ENCODE results near the gene SP140. TPM values are rescaled to one million over a fixed set of nuclear protein-coding genes. Genes with fewer than 3 reads are reported as not detected.
"Not testable (repeated sequence)": the region's sequence is repeated elsewhere in the genome, so short reads cannot be mapped to it uniquely, and the experiment has no call there.

SP140 gene
- total RNA-seq, 1 donor from 2014 or later: not detected

DNA sequence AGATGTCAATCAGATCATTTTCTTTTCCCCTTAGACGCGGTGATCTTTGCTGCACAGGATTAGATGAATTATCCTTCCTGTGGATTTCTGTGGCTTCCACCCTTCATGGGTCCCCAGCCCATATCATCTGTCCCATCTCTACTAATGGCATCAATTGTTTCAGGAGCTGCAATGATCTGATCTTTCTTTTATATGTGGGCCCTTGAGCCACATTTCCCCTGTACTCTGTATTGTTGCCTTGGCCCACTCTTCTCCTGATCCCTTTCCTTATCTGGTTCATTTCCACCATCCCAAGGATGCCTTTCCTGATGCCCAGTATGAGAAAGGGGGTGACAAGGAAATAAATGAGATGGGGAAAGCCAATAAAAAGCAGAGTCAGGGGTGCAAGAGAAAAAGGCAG lies 24.7 kb downstream of the SP140 start:
- H3K27me3 Mint-ChIP-seq (ENCODE audit: unreplicated experiment): peaks cover under 1% of the 10 kb centered on the region
- no peaks in the 10 kb centered on the region for H3K4me1 Mint-ChIP-seq (ENCODE audit: low read depth, unreplicated experiment)
- no peak overlapping the region for H3K27ac Mint-ChIP-seq (ENCODE audit: unreplicated experiment)
- no peak for DNase-seq
- TF ChIP-seq, protein P1, sequence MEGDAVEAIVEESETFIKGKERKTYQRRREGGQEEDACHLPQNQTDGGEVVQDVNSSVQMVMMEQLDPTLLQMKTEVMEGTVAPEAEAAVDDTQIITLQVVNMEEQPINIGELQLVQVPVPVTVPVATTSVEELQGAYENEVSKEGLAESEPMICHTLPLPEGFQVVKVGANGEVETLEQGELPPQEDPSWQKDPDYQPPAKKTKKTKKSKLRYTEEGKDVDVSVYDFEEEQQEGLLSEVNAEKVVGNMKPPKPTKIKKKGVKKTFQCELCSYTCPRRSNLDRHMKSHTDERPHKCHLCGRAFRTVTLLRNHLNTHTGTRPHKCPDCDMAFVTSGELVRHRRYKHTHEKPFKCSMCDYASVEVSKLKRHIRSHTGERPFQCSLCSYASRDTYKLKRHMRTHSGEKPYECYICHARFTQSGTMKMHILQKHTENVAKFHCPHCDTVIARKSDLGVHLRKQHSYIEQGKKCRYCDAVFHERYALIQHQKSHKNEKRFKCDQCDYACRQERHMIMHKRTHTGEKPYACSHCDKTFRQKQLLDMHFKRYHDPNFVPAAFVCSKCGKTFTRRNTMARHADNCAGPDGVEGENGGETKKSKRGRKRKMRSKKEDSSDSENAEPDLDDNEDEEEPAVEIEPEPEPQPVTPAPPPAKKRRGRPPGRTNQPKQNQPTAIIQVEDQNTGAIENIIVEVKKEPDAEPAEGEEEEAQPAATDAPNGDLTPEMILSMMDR (IDR thresholded peaks at IDR 0.05; ENCODE audit: partially characterized antibody, unreplicated experiment): no peak
- H3K36me3 Mint-ChIP-seq (ENCODE audit: unreplicated experiment): no peaks in the 10 kb centered on the region
- no peak overlapping the region for H3K4me3 Mint-ChIP-seq (ENCODE audit: unreplicated experiment)
- no peaks in the 10 kb centered on the region for H3K9me3 Mint-ChIP-seq (ENCODE audit: unreplicated experiment)

DNA sequence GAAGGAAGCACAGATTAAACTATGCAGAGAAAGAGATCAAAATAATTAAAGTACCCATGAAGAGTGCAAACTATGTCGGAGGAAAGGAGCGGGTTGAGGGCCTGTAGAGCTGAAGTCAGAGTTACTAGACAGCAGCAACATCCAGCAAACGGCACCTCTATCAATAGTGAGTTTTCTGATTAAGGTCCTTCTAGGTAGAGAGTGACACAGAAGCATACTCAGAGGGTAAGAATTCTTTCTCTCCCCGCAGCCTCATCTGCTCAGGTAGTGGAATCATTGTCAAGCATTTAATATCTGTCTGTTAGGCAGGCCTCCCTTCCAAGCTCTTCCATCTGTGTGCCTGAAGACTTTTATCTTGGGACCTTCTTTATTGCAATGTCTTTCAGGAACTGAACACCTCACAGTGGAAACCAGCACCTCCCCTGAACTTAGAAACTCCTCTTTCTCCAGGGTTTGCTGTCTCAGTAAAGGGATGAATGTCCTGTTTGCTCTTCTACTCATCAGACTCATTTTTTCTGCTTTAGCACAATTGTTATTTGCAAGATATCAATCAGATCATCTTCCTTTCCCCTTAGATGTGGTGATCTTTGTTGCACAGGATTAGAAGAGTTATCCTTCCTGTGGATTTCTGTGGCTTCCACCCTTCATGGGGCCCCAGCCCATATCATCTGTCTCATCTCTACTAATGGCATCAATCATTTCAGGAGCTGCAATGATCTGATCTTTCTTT lies 28.8 kb downstream of the SP140 start:
- no peak for DNase-seq
- Mint-ChIP-seq H3K4me1 (ENCODE audit: low read depth, unreplicated experiment) (no peaks in the 10 kb centered on the region), H3K36me3 (ENCODE audit: unreplicated experiment) (no peaks in the 10 kb centered on the region), H3K9me3 (ENCODE audit: unreplicated experiment) (no peaks in the 10 kb centered on the region), H3K4me3 (ENCODE audit: unreplicated experiment) (no peak overlapping the region), H3K27me3 (ENCODE audit: unreplicated experiment) (peaks cover 1% of the 10 kb centered on the region), H3K27ac (ENCODE audit: unreplicated experiment) (no peak overlapping the region)
- TF ChIP-seq, protein P1 (IDR thresholded peaks at IDR 0.05; ENCODE audit: partially characterized antibody, unreplicated experiment): no peak

DNA sequence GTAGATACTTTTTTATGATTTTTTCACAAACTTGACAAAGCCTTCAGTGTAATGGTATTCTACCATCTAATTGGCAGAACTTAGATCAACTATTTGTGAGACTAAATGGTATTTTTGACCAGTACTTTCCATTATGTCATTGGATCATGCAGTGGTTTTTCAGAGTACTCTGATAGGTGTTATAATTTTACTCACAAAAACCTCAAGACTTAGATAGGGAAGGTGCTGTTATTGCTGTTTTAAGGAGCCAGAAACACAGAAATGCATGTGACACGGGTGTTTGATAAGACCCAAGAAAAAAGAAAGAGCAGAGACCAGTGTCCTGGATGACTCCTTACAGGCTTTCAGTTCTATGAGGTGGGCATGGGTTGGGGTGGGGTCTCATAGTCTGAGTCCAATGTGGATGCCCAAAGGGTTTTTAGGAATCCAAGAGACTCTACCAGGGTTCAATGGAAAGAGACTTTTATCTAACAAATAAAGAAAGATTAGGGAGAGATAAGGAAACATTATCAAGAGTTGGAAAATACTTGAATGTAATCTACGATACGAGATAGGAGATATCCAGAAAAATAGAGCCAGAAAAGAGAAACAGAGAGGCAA lies 31.3 kb downstream of the SP140 start:
- Mint-ChIP-seq H3K4me1 (ENCODE audit: low read depth, unreplicated experiment) (no peaks in the 10 kb centered on the region), H3K27ac (ENCODE audit: unreplicated experiment) (no peak overlapping the region), H3K27me3 (ENCODE audit: unreplicated experiment) (peaks cover 1% of the 10 kb centered on the region), H3K9me3 (ENCODE audit: unreplicated experiment) (peaks cover 2% of the 10 kb centered on the region), H3K4me3 (ENCODE audit: unreplicated experiment) (no peak overlapping the region), H3K36me3 (ENCODE audit: unreplicated experiment) (no peaks in the 10 kb centered on the region)
- no peak for DNase-seq
- TF ChIP-seq, protein P1 (IDR thresholded peaks at IDR 0.05; ENCODE audit: partially characterized antibody, unreplicated experiment): no peak

DNA sequence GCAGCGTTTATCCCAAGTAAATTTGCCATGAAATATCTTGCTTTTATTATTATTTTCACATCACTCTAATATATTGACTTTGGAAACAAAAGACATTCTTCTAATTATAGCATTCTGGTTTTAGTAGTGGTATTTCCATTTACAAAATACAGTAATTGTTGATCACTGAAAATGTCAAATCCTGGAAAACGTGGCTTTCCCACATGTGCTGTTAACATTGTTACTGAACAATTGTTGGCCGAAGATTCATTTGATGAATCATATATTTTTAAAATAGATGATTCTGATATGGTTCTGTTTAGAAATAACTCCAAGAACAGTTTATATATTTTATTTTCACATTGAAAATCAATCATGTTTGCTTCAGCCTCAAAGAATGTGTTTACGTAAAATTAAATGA lies 32.9 kb downstream of the SP140 start:
- TF ChIP-seq, protein P1 (IDR thresholded peaks at IDR 0.05; ENCODE audit: partially characterized antibody, unreplicated experiment): no peak
- peaks cover 1% of the 10 kb centered on the region for H3K27me3 Mint-ChIP-seq (ENCODE audit: unreplicated experiment)
- no peak overlapping the region for H3K4me3 Mint-ChIP-seq (ENCODE audit: unreplicated experiment)
- no peaks in the 10 kb centered on the region for H3K4me1 Mint-ChIP-seq (ENCODE audit: low read depth, unreplicated experiment)
- H3K27ac Mint-ChIP-seq (ENCODE audit: unreplicated experiment): no peak overlapping the region
- no peak for DNase-seq
- peaks cover 2% of the 10 kb centered on the region for H3K9me3 Mint-ChIP-seq (ENCODE audit: unreplicated experiment)
- H3K36me3 Mint-ChIP-seq (ENCODE audit: unreplicated experiment): no peaks in the 10 kb centered on the region

DNA sequence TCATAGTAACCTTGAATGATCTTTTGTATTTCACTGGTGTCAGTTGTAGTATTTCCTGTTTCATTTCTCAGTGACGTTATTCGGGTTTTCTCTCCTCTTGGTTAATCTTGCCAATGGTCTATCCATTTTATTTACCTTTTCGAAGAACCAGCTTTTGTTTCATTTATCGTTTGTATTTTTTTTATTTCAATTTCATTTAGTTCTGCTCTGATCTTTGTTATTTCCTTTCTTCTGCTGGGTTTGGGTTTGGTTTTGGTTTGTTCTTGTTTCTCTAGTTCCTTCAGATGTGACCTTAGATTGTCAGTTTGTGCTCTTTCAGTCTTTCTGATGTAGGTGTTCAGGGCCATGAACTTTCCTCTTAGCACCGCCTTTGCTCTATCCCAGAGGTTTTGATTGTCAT lies 36.7 kb downstream of the SP140 start:
- Mint-ChIP-seq H3K4me1 (ENCODE audit: low read depth, unreplicated experiment) (no peaks in the 10 kb centered on the region), H3K27ac (ENCODE audit: unreplicated experiment) (no peak overlapping the region), H3K9me3 (ENCODE audit: unreplicated experiment) (peaks cover 2% of the 10 kb centered on the region), H3K4me3 (ENCODE audit: unreplicated experiment) (no peak overlapping the region), H3K36me3 (ENCODE audit: unreplicated experiment) (no peaks in the 10 kb centered on the region), H3K27me3 (ENCODE audit: unreplicated experiment) (no peaks in the 10 kb centered on the region)
- TF ChIP-seq, protein P1 (IDR thresholded peaks at IDR 0.05; ENCODE audit: partially characterized antibody, unreplicated experiment): no peak
- DNase-seq: no peak

DNA sequence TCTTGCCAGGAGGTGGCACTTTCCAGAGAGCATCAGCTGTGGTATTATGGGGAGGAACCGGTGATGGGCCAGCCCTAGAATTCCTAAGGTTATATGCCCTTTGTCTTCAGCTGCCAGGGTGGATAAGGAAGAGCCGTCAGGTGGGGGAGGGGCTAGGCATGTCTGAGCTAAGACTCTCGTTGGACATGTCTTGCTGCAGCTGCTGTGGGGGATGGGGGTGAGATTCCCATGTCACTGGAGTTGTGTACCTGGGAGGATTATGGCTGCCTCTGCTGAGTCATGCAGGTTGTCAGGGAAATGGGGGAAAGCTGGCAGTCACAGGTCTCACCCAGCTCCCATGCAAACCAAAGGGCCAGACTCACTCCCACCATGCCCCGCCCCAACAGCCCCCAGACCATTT lies 39.4 kb downstream of the SP140 start:
- not testable (repeated sequence) for H3K27ac Mint-ChIP-seq (ENCODE audit: unreplicated experiment); H3K9me3 Mint-ChIP-seq (ENCODE audit: unreplicated experiment); H3K4me1 Mint-ChIP-seq (ENCODE audit: low read depth, unreplicated experiment); DNase-seq; H3K36me3 Mint-ChIP-seq (ENCODE audit: unreplicated experiment); H3K4me3 Mint-ChIP-seq (ENCODE audit: unreplicated experiment); H3K27me3 Mint-ChIP-seq (ENCODE audit: unreplicated experiment)

All from glutamatergic neuron (in vitro differentiated cells).